ENCODE data around the gene CHID1. TPM values are rescaled to one million over a fixed set of nuclear protein-coding genes. Genes with fewer than 3 reads are reported as not detected.

The CHID1 gene
- polyA plus RNA-seq, 1 donor from 2014 or later = 51.2 TPM

- Histone ChIP-seq H3K4me2 (ENCODE audit: low read length) (no peak overlapping the region), H3K9me2 (ENCODE audit: insufficient read depth, low read length) (no peaks in the 10 kb centered on the region), H4K20me1 (ENCODE audit: insufficient read depth) (no peaks in the 10 kb centered on the region), H3K4me3 (ENCODE audit: low read length) (no peak overlapping the region), H3K79me2 (replicated peaks; ENCODE audit: insufficient read depth, low read length) (no peaks in the 10 kb centered on the region), H3K9me3 (ENCODE audit: low read length) (no peaks in the 10 kb centered on the region), H3K27me3 (ENCODE audit: insufficient read depth, low read depth, low read length) (peaks cover 9% of the 10 kb centered on the region), H3F3A (ENCODE audit: insufficient read depth, low read length, poor library complexity, severe bottlenecking) (no peaks in the 10 kb centered on the region), H3K27ac (ENCODE audit: low read length) (no peak overlapping the region), H3K9ac (ENCODE audit: low read length) (no peak overlapping the region), H2AFZ (ENCODE audit: low read depth, low read length) (no peak overlapping the region), H3K36me3 (ENCODE audit: insufficient read depth, low read length) (no peaks in the 10 kb centered on the region)
- TF ChIP-seq REST (IDR thresholded peaks at IDR 0.05; ENCODE audit: borderline replicate concordance) (no peak), EZH2 (IDR thresholded peaks at IDR 0.05; ENCODE audit: borderline replicate concordance, insufficient read depth, low read length, poor library complexity, severe bottlenecking) (no peak), CTCF (IDR thresholded peaks at IDR 0.05; ENCODE audit: poor library complexity, severe bottlenecking) (no peak), RAD21 (conservative IDR thresholded peaks at IDR 0.05) (no peak), EP300 (conservative IDR thresholded peaks at IDR 0.05; ENCODE audit: poor library complexity, severe bottlenecking) (no peak), SMC3 (conservative IDR thresholded peaks at IDR 0.05; ENCODE audit: poor library complexity) (no peak), TAF1 (IDR thresholded peaks at IDR 0.05; ENCODE audit: low read depth) (no peak), MXI1 (conservative IDR thresholded peaks at IDR 0.05; ENCODE audit: poor library complexity, severe bottlenecking) (no peak), POLR2AphosphoS5 (IDR thresholded peaks at IDR 0.05) (no peak)
Measured at GRCh38 chr11:847876-848275, 62.7 kb downstream of the CHID1 start.

- H2AFZ ChIP-seq (ENCODE audit: low read depth, low read length) = no peak overlapping the region
- TF ChIP-seq CTCF (IDR thresholded peaks at IDR 0.05; ENCODE audit: poor library complexity, severe bottlenecking) = no peak
- no peak for TF ChIP-seq POLR2AphosphoS5 (IDR thresholded peaks at IDR 0.05)
- TF ChIP-seq SMC3 (conservative IDR thresholded peaks at IDR 0.05; ENCODE audit: poor library complexity) = no peak
- no peak for TF ChIP-seq RAD21 (conservative IDR thresholded peaks at IDR 0.05)
- no peak for TF ChIP-seq EP300 (conservative IDR thresholded peaks at IDR 0.05; ENCODE audit: poor library complexity, severe bottlenecking)
- no peak for TF ChIP-seq TAF1 (IDR thresholded peaks at IDR 0.05; ENCODE audit: low read depth)
- TF ChIP-seq MXI1 (conservative IDR thresholded peaks at IDR 0.05; ENCODE audit: poor library complexity, severe bottlenecking) = no peak
- no peak for TF ChIP-seq REST (IDR thresholded peaks at IDR 0.05; ENCODE audit: borderline replicate concordance)
- H4K20me1 ChIP-seq (ENCODE audit: insufficient read depth) = no peaks in the 10 kb centered on the region
- H3K79me2 ChIP-seq (replicated peaks; ENCODE audit: insufficient read depth, low read length) = peaks cover 7% of the 10 kb centered on the region
- H3K9me3 ChIP-seq (ENCODE audit: low read length) = no peaks in the 10 kb centered on the region
- no peak overlapping the region for H3K4me3 ChIP-seq (ENCODE audit: low read length)
- H3F3A ChIP-seq (ENCODE audit: insufficient read depth, low read length, poor library complexity, severe bottlenecking) = no peaks in the 10 kb centered on the region
- H3K36me3 ChIP-seq (ENCODE audit: insufficient read depth, low read length) = no peaks in the 10 kb centered on the region
- H3K4me2 ChIP-seq (ENCODE audit: low read length) = no peak overlapping the region
- no peak overlapping the region for H3K27ac ChIP-seq (ENCODE audit: low read length)
- no peak overlapping the region for H3K9ac ChIP-seq (ENCODE audit: low read length)
- peaks cover 9% of the 10 kb centered on the region for H3K27me3 ChIP-seq (ENCODE audit: insufficient read depth, low read depth, low read length)
- H3K9me2 ChIP-seq (ENCODE audit: insufficient read depth, low read length) = no peaks in the 10 kb centered on the region
Measured at GRCh38 chr11:846496-847098, 64.0 kb downstream of the CHID1 start.

Measured in neural cell (in vitro differentiated cells).